ENCODE data around the gene PWWP2B.
A peak's percentile ranks its signal among the peaks of the same experiment; 100 is the strongest.
"Not testable (repeated sequence)": the region's sequence is repeated elsewhere in the genome, so short reads cannot be mapped to it uniquely, and the experiment has no call there.

The PWWP2B gene

GRCh38 chr10:132434405-132435005 is 37.5 kb downstream of the PWWP2B start:
- no peak overlapping the region for H2AFZ ChIP-seq (ENCODE audit: low read length)
- TF ChIP-seq, protein P1, sequence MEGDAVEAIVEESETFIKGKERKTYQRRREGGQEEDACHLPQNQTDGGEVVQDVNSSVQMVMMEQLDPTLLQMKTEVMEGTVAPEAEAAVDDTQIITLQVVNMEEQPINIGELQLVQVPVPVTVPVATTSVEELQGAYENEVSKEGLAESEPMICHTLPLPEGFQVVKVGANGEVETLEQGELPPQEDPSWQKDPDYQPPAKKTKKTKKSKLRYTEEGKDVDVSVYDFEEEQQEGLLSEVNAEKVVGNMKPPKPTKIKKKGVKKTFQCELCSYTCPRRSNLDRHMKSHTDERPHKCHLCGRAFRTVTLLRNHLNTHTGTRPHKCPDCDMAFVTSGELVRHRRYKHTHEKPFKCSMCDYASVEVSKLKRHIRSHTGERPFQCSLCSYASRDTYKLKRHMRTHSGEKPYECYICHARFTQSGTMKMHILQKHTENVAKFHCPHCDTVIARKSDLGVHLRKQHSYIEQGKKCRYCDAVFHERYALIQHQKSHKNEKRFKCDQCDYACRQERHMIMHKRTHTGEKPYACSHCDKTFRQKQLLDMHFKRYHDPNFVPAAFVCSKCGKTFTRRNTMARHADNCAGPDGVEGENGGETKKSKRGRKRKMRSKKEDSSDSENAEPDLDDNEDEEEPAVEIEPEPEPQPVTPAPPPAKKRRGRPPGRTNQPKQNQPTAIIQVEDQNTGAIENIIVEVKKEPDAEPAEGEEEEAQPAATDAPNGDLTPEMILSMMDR (conservative IDR thresholded peaks at IDR 0.05; ENCODE audit: low read length), result no peak
- TF ChIP-seq EZH2phosphoT487 (IDR thresholded peaks at IDR 0.05; ENCODE audit: borderline replicate concordance), result no peak
- H3K9ac ChIP-seq (ENCODE audit: low read depth, low read length, poor library complexity, severe bottlenecking), result no peak overlapping the region
- peaks cover 3% of the 10 kb centered on the region; the same call in 1 of the 2 replicates for H3F3A ChIP-seq (ENCODE audit: low read depth)
- peaks cover 38% of the 10 kb centered on the region for H3K4me1 ChIP-seq (ENCODE audit: insufficient read depth, low read length, poor library complexity, severe bottlenecking)
- H3K79me2 ChIP-seq (ENCODE audit: insufficient read depth, low read length), result no peaks in the 10 kb centered on the region
- no peaks in the 10 kb centered on the region for H3K36me3 ChIP-seq (ENCODE audit: insufficient read depth, low read length)
- H3K9me2 ChIP-seq (replicated peaks; ENCODE audit: low read depth, low read length), result no peaks in the 10 kb centered on the region
- no peak overlapping the region for H3K4me2 ChIP-seq (ENCODE audit: low read depth, low read length, poor library complexity, severe bottlenecking)
- H3K9me3 ChIP-seq (ENCODE audit: insufficient read depth, low read depth, low read length), result no peaks in the 10 kb centered on the region
- no peak overlapping the region for H3K4me3 ChIP-seq (ENCODE audit: low read length, poor library complexity, severe bottlenecking)
- H3K27me3 ChIP-seq (ENCODE audit: insufficient read depth, low read length, poor library complexity, severe bottlenecking), result no peaks in the 10 kb centered on the region
- no peaks in the 10 kb centered on the region for H4K20me1 ChIP-seq (ENCODE audit: insufficient read depth, low read length, poor library complexity, severe bottlenecking)

DNA sequence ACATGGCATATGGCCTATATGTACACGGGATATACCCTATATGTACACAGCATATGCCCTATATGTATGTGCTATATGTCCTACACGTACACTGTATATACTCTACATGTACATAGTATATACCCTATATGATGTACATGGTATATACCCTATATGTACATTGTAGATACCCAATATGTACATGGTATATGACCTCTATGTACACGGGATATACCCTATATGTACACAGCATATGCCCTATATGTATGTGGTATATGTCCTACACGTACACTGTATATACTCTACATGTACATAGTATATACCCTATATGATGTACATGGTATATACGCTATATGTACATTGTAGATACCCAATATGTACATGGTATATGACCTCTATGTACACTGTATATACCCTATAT is 38.3 kb downstream of the PWWP2B start:
- H3K9me2 ChIP-seq (replicated peaks; ENCODE audit: low read depth, low read length); H3K9ac ChIP-seq (ENCODE audit: low read depth, low read length, poor library complexity, severe bottlenecking); H3K9me3 ChIP-seq (ENCODE audit: insufficient read depth, low read depth, low read length); H3K27me3 ChIP-seq (ENCODE audit: insufficient read depth, low read length, poor library complexity, severe bottlenecking); H3K36me3 ChIP-seq (ENCODE audit: insufficient read depth, low read length); H3K79me2 ChIP-seq (ENCODE audit: insufficient read depth, low read length); H4K20me1 ChIP-seq (ENCODE audit: insufficient read depth, low read length, poor library complexity, severe bottlenecking); H3K4me3 ChIP-seq (ENCODE audit: low read length, poor library complexity, severe bottlenecking); H3F3A ChIP-seq (ENCODE audit: low read depth); H3K4me2 ChIP-seq (ENCODE audit: low read depth, low read length, poor library complexity, severe bottlenecking); H2AFZ ChIP-seq (ENCODE audit: low read length): not testable (repeated sequence)
- H3K4me1 ChIP-seq (ENCODE audit: insufficient read depth, low read length, poor library complexity, severe bottlenecking), result peaks cover 30% of the 10 kb centered on the region

GRCh38 chr10:132436096-132436495 is 39.1 kb downstream of the PWWP2B start:
- peaks cover 32% of the 10 kb centered on the region for H3K4me1 ChIP-seq (ENCODE audit: insufficient read depth, low read length, poor library complexity, severe bottlenecking)
- not testable (repeated sequence) for H3K4me2 ChIP-seq (ENCODE audit: low read depth, low read length, poor library complexity, severe bottlenecking); H4K20me1 ChIP-seq (ENCODE audit: insufficient read depth, low read length, poor library complexity, severe bottlenecking)

DNA sequence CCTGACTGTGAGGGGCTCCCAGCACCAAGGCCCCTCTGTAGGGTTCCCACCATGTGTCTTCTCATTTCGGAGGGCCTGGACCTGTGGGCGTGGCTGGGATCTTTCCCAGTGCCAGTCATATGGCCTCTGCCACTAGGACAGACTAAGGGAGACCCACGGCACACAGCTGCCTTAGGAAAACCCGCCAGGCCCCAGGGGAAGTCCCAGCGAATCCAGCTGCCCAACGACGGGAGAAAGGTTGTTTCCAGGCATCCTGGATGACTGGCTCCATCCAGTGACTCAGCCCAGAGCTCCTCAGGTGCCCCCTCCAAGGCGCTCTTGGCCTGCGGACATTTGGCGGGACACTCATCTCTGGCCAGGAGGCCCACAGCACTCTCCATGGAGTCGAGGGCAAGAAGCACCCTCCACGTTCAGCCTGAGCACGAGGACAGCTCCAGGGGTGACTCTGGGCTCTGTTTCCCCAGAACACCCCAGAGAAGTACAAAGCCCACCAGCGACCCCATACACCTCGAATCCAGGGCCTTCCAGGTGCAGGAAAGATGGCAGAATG is 39.9 kb downstream of the PWWP2B start:
- Histone ChIP-seq H3K4me3 (ENCODE audit: low read length, poor library complexity, severe bottlenecking) (no peak overlapping the region), H4K20me1 (ENCODE audit: insufficient read depth, low read length, poor library complexity, severe bottlenecking) (no peaks in the 10 kb centered on the region), H3K9me2 (replicated peaks; ENCODE audit: low read depth, low read length) (no peaks in the 10 kb centered on the region), H3K4me1 (ENCODE audit: insufficient read depth, low read length, poor library complexity, severe bottlenecking) (peaks cover 40% of the 10 kb centered on the region), H3K36me3 (ENCODE audit: insufficient read depth, low read length) (no peaks in the 10 kb centered on the region), H3K9me3 (ENCODE audit: insufficient read depth, low read depth, low read length) (no peaks in the 10 kb centered on the region), H3F3A (ENCODE audit: low read depth) (peaks cover 3% of the 10 kb centered on the region; the same call in 1 of the 2 replicates), H3K27me3 (ENCODE audit: insufficient read depth, low read length, poor library complexity, severe bottlenecking) (no peaks in the 10 kb centered on the region), H3K79me2 (ENCODE audit: insufficient read depth, low read length) (no peaks in the 10 kb centered on the region), H3K9ac (ENCODE audit: low read depth, low read length, poor library complexity, severe bottlenecking) (peak overlapping the region; percentile 53), H3K4me2 (ENCODE audit: low read depth, low read length, poor library complexity, severe bottlenecking) (no peak overlapping the region), H2AFZ (ENCODE audit: low read length) (no peak overlapping the region)
- TF ChIP-seq, protein P1 (conservative IDR thresholded peaks at IDR 0.05; ENCODE audit: low read length), result no peak
- no peak for TF ChIP-seq EZH2phosphoT487 (IDR thresholded peaks at IDR 0.05; ENCODE audit: borderline replicate concordance)

More at GRCh38 chr10:132436096-132436495, 39.1 kb downstream of the PWWP2B start:
- not testable (repeated sequence) for H3F3A ChIP-seq (ENCODE audit: low read depth); H3K27me3 ChIP-seq (ENCODE audit: insufficient read depth, low read length, poor library complexity, severe bottlenecking); H3K9ac ChIP-seq (ENCODE audit: low read depth, low read length, poor library complexity, severe bottlenecking); H3K4me3 ChIP-seq (ENCODE audit: low read length, poor library complexity, severe bottlenecking); H3K9me3 ChIP-seq (ENCODE audit: insufficient read depth, low read depth, low read length); H3K79me2 ChIP-seq (ENCODE audit: insufficient read depth, low read length); H3K36me3 ChIP-seq (ENCODE audit: insufficient read depth, low read length); H3K9me2 ChIP-seq (replicated peaks; ENCODE audit: low read depth, low read length); H2AFZ ChIP-seq (ENCODE audit: low read length)

All from Loucy (cell line).